Upper lobe of left lung (tissue), 6 donors: ENCODE measurements around the gene PROX1. TPM values are rescaled to one million over a fixed set of nuclear protein-coding genes. Genes with fewer than 3 reads are reported as not detected.

Experiments
- ATAC-seq, 2 donors: fragments of 200-7000 bp; cut with Tn5 transposase; one replicate each; pipeline ENCODE4 v1.9.1; 2022; ENCODE audit warnings: mild to moderate bottlenecking in 2 of 2, moderate library complexity in 2 of 2; ENCODE audit not compliant: low FRiP score in 2 of 2
- DNase-seq, 2 donors: peaks; one replicate each; pipeline ENCODE4 v3.0.0-alpha.2; 2019 to 2020
- H3K27ac ChIP-seq, 4 donors: fragments of 200-600 bp; sonication (generic); one replicate each; pipeline ENCODE4 v1.5.1; 2016 to 2019
- H3K27me3 ChIP-seq, 4 donors: fragments of 200-600 bp; sonication (generic); one replicate each; pipeline ENCODE4 v1.5.1; 2017 to 2019
- H3K36me3 ChIP-seq, 4 donors: fragments of 200-600 bp; sonication (generic); one replicate each; pipeline ENCODE4 v1.5.1; 2016 to 2019
- H3K4me1 ChIP-seq, 4 donors: fragments of 200-600 bp; sonication (generic); one replicate each; pipeline ENCODE4 v1.5.1; 2018 to 2019
- H3K4me3 ChIP-seq, 4 donors: fragments of 200-600 bp; sonication (generic); one replicate each; pipeline ENCODE4 v1.5.1; 2017 to 2019; ENCODE audit warnings: mild to moderate bottlenecking in 2 of 4, moderate library complexity in 1 of 4
- H3K9me3 ChIP-seq, 4 donors: fragments of 200-600 bp; sonication (generic); one replicate each; pipeline ENCODE4 v1.5.1; 2018 to 2019
- EP300 ChIP-seq, 4 donors: sonication (generic); formaldehyde crosslinking; IDR thresholded peaks; one replicate each; pipeline ENCODE4 v1.5.1; 2017; ENCODE audit warnings: antibody characterized with exemption in 4 of 4, control low read depth in 2 of 4
- POLR2A ChIP-seq, 4 donors: fragments of 450-650 bp; IDR thresholded peaks; one replicate each; pipeline ENCODE4 v1.5.1; 2016 to 2017; ENCODE audit warnings: antibody characterized with exemption in 4 of 4, mild to moderate bottlenecking in 2 of 4
- POLR2AphosphoS5 ChIP-seq, 2 donors: sonication (generic); formaldehyde crosslinking; IDR thresholded peaks; one replicate each; pipeline ENCODE4 v1.5.1; 2017; ENCODE audit warnings: antibody characterized with exemption in 2 of 2
- WGBS, 2 donors: methylation state at CpG; one replicate each; pipeline ENCODE4 v1.1.5; 2017 to 2018; 5-methylcytosine and 5-hydroxymethylcytosine counted together
- total RNA-seq, 6 donors: library from RNA; depleted of rRNA in 4 of 6; stranded (reverse); fragments of >200 nt in 4 of 6; gene quantifications; one replicate each; pipeline versions ENCODE4 v1.1.0 to v1.2.1, GENCODE V29; 2016 to 2021
- TF ChIP-seq, protein P1 (sequence below), 6 experiments: fragments of 450-650 bp in 4 of 6; fragments of 200-600 bp in 2 of 6; sonication (generic) in 2 of 6; IDR thresholded peaks; one replicate each; pipeline ENCODE4 v1.5.1; 2016 to 2019; ENCODE audit warnings: antibody characterized with exemption in 6 of 6
- donor health status: DM: no; HTN: no; CAD: no; lungs with moderate emphysema.
- donor health status: DM: no; HTN: yes; CAD: no; lungs with severe emphysema.

The PROX1 gene
- total RNA-seq, 6 donors from 2014 or later, result 2.3 to 11.1 (median 3.8) TPM

DNA sequence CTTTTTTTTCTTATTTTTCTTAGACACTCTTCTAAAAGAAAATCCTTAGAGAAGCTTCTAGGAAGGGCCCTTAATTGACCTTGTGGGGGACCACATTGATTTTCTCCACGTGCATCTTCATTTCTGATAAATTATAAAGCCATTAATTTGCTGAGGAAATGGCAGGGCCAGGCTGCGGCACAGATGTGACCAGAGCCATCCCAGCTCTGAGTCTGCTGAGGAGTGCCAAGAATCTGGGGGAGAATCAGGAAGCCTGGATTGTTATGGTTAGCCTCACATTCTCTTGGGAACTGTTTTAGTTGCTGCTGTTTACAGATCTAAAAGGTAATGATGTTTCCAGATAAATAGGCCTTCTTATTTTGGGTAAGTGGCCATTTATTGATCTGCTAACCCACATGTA, 16.2 kb downstream of the PROX1 start:
- Histone ChIP-seq H3K27me3 (no peaks in the 10 kb centered on the region), H3K4me1 (no peaks in the 10 kb centered on the region), H3K36me3 (no peaks in the 10 kb centered on the region), H3K27ac (no peak overlapping the region), H3K9me3 (no peaks in the 10 kb centered on the region), H3K4me3 (no peak overlapping the region)
- WGBS, 2 donors, result 40 to 54% methylated on average over 2 of the region's 2 CpGs
- TF ChIP-seq POLR2AphosphoS5 (IDR thresholded peaks at IDR 0.05), result no peak
- no peak for TF ChIP-seq POLR2A (IDR thresholded peaks at IDR 0.05)
- no peak for TF ChIP-seq EP300 (IDR thresholded peaks at IDR 0.05)
- TF ChIP-seq, protein P1, sequence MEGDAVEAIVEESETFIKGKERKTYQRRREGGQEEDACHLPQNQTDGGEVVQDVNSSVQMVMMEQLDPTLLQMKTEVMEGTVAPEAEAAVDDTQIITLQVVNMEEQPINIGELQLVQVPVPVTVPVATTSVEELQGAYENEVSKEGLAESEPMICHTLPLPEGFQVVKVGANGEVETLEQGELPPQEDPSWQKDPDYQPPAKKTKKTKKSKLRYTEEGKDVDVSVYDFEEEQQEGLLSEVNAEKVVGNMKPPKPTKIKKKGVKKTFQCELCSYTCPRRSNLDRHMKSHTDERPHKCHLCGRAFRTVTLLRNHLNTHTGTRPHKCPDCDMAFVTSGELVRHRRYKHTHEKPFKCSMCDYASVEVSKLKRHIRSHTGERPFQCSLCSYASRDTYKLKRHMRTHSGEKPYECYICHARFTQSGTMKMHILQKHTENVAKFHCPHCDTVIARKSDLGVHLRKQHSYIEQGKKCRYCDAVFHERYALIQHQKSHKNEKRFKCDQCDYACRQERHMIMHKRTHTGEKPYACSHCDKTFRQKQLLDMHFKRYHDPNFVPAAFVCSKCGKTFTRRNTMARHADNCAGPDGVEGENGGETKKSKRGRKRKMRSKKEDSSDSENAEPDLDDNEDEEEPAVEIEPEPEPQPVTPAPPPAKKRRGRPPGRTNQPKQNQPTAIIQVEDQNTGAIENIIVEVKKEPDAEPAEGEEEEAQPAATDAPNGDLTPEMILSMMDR (IDR thresholded peaks at IDR 0.05), result no peak
- no peak for ATAC-seq
- no peak for DNase-seq

DNA sequence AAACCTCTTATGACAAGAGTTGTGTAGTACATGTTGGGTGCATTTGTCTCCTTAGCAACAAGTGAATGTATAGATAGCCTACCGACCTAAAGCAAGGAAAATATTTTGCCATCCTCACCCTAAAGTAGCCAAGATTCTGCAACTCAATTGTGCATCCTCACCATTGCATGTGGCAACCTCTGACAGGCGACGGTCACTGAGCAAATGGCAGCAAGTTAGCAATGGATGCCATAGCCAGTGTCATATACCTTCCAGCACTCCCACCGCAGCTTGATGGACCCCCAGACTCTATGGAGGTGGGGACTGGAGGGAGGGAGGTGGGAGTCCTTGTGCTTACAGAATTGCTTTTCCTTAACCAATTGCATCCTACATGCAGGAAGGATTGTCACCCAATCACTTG, 17.0 kb downstream of the PROX1 start:
- no peak overlapping the region for H3K27ac ChIP-seq
- 83 to 87% methylated on average over 4 of the region's 4 CpGs for WGBS, 2 donors
- no peaks in the 10 kb centered on the region for H3K27me3 ChIP-seq
- no peak for ATAC-seq
- no peaks in the 10 kb centered on the region for H3K36me3 ChIP-seq
- H3K4me1 ChIP-seq, result no peaks in the 10 kb centered on the region
- no peak overlapping the region for H3K4me3 ChIP-seq
- TF ChIP-seq POLR2A (IDR thresholded peaks at IDR 0.05) (no peak), EP300 (IDR thresholded peaks at IDR 0.05) (no peak), POLR2AphosphoS5 (IDR thresholded peaks at IDR 0.05) (no peak)
- TF ChIP-seq, protein P1 (IDR thresholded peaks at IDR 0.05), result no peak
- DNase-seq, result no peak
- no peaks in the 10 kb centered on the region for H3K9me3 ChIP-seq

DNA sequence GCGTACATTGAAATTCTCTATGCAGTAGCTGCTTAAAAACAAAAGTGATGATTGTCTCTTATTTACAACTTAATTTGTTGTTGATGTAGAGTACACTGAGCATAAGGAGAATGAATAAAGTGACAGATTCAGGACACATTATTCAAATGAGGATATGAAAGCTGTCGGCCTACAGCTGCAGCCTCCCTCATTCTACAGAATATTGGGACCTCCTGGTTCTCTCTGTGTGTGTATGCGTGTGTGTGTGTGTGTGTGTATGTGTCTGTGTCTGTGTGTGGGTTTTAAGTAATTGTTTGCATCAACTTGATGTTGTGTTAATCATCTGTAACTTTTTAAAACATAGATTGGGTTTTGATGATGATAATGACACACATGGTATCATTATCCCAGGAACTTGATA, 17.9 kb downstream of the PROX1 start:
- no peaks in the 10 kb centered on the region for H3K9me3 ChIP-seq
- no peaks in the 10 kb centered on the region for H3K36me3 ChIP-seq
- no peaks in the 10 kb centered on the region for H3K4me1 ChIP-seq
- no peak overlapping the region for H3K4me3 ChIP-seq
- H3K27ac ChIP-seq, result no peak overlapping the region
- DNase-seq (no peak), ATAC-seq (no peak)
- no peak for TF ChIP-seq POLR2A (IDR thresholded peaks at IDR 0.05)
- no peak for TF ChIP-seq POLR2AphosphoS5 (IDR thresholded peaks at IDR 0.05)
- TF ChIP-seq, protein P1 (IDR thresholded peaks at IDR 0.05), result no peak
- TF ChIP-seq EP300 (IDR thresholded peaks at IDR 0.05), result no peak
- 85 to 88% methylated on average over 3 of the region's 3 CpGs for WGBS, 2 donors
- no peaks in the 10 kb centered on the region for H3K27me3 ChIP-seq

DNA sequence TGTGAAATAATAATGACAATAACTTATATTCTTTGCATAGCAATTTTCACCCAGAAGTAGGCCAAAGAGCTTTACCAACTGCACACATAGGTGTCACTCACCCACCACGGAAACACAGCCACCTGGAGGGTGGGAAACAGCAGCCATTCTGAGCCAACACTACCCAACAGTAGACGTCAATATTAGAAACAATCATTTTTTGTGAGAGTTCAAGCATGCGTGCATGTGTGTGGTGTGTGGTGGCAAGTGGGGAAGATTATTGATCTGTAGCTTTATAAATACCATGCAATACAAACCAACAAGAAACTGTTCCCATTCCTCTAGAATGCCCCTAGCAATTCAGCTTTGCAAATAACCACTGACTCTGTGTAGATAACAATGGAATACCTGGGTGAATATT, 19.1 kb downstream of the PROX1 start:
- Histone ChIP-seq H3K27me3 (no peaks in the 10 kb centered on the region), H3K9me3 (no peaks in the 10 kb centered on the region), H3K27ac (no peak overlapping the region), H3K4me3 (no peak overlapping the region), H3K4me1 (no peaks in the 10 kb centered on the region), H3K36me3 (no peaks in the 10 kb centered on the region)
- 85 to 93% methylated on average over 3 of the region's 3 CpGs for WGBS, 2 donors
- DNase-seq, result no peak
- TF ChIP-seq POLR2A (IDR thresholded peaks at IDR 0.05), result no peak
- no peak for TF ChIP-seq EP300 (IDR thresholded peaks at IDR 0.05)
- TF ChIP-seq, protein P1 (IDR thresholded peaks at IDR 0.05), result no peak
- no peak for TF ChIP-seq POLR2AphosphoS5 (IDR thresholded peaks at IDR 0.05)
- no peak for ATAC-seq

DNA sequence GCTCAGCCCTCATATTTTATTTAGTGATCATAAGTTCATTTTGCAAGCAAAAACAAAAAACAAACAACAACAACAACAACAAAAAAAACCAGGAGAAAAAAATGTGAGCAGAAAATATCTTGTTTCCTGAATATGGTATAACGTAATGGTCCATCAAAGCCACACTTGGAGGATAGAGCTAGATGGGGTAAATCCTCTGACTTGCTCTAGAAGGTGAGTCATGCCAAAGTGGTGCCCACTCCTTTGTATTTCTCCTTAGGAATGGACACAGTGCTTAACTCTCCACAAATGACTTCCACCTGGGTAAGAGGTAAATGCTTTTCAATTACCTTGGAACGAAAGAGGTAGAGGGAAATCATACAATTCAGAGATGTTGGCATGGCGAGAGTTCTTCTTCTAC, 20.6 kb downstream of the PROX1 start:
- ATAC-seq (no peak), DNase-seq (no peak)
- Histone ChIP-seq H3K27ac (no peak overlapping the region), H3K4me1 (no peaks in the 10 kb centered on the region), H3K4me3 (no peak overlapping the region), H3K9me3 (no peaks in the 10 kb centered on the region), H3K36me3 (no peaks in the 10 kb centered on the region), H3K27me3 (no peaks in the 10 kb centered on the region)
- 82 to 94% methylated on average over 3 of the region's 3 CpGs for WGBS, 2 donors
- TF ChIP-seq EP300 (IDR thresholded peaks at IDR 0.05), result no peak
- no peak for TF ChIP-seq POLR2A (IDR thresholded peaks at IDR 0.05)
- TF ChIP-seq POLR2AphosphoS5 (IDR thresholded peaks at IDR 0.05), result no peak
- TF ChIP-seq, protein P1 (IDR thresholded peaks at IDR 0.05), result no peak
